Activated CD8-positive, alpha-beta memory T cell treated with anti-CD3 and anti-CD28 coated beads for 24 hours (primary cell): ENCODE measurements around the gene SLC26A6.

Experiments
- DNase-seq: peaks from one replicate; pipeline ENCODE4 v3.0.0-alpha.2; 2020

SLC26A6 gene

GRCh38 chr3:48598323-48599076 lies 36.8 kb downstream of the SLC26A6 start:
- DNase-seq, result no peak

- DNase-seq, result no peak
These were observed 37.9 kb downstream of the SLC26A6 start for GRCh38 chr3:48597408-48597800.

- DNase-seq, result no peak
These were observed 38.4 kb downstream of the SLC26A6 start for GRCh38 chr3:48596676-48597407.

GRCh38 chr3:48596157-48596556 lies 39.1 kb downstream of the SLC26A6 start:
- no peak for DNase-seq

- no peak for DNase-seq
These were observed 39.6 kb downstream of the SLC26A6 start for GRCh38 chr3:48595526-48596121.

- DNase-seq, result no peak
These were observed 40.2 kb downstream of the SLC26A6 start, which contains the start of gene COL7A1 for GRCh38 chr3:48595075-48595525. Gene COL7A1 (minus strand): TSS chr3:48595329. CDS start chr3:48595159, 170 bp downstream.

GRCh38 chr3:48594417-48595049 lies 40.7 kb downstream of the SLC26A6 start:
- no peak for DNase-seq

- no peak for DNase-seq
These were observed 41.9 kb downstream of the SLC26A6 start for GRCh38 chr3:48593337-48593736.

GRCh38 chr3:48592519-48593087 lies 42.7 kb downstream of the SLC26A6 start:
- DNase-seq, result no peak

GRCh38 chr3:48591886-48592518 lies 43.3 kb downstream of the SLC26A6 start:
- no peak for DNase-seq

- no peak for DNase-seq
These were observed 43.8 kb downstream of the SLC26A6 start for GRCh38 chr3:48591436-48591835.

- no peak for DNase-seq
These were observed 47.0 kb downstream of the SLC26A6 start for GRCh38 chr3:48588230-48588629.

GRCh38 chr3:48587686-48588085 lies 47.6 kb downstream of the SLC26A6 start:
- no peak for DNase-seq

- no peak for DNase-seq
These were observed 49.9 kb downstream of the SLC26A6 start for GRCh38 chr3:48585411-48585810.

- DNase-seq, result no peak
These were observed 50.4 kb downstream of the SLC26A6 start for GRCh38 chr3:48584836-48585235.

- no peak for DNase-seq
These were observed 53.4 kb downstream of the SLC26A6 start for GRCh38 chr3:48581621-48582481.

- DNase-seq, result no peak
These were observed 58.6 kb downstream of the SLC26A6 start for GRCh38 chr3:48576647-48577046.
